ENCODE measurements around the gene ASB8. TPM values are rescaled to one million over a fixed set of nuclear protein-coding genes. Genes with fewer than 3 reads are reported as not detected.
"Not testable (repeated sequence)": the region's sequence is repeated elsewhere in the genome, so short reads cannot be mapped to it uniquely, and the experiment has no call there.

Gene ASB8
- total and polyA plus RNA-seq, 4 donors = 33.1 to 55.3 (median 46.0) TPM

DNA sequence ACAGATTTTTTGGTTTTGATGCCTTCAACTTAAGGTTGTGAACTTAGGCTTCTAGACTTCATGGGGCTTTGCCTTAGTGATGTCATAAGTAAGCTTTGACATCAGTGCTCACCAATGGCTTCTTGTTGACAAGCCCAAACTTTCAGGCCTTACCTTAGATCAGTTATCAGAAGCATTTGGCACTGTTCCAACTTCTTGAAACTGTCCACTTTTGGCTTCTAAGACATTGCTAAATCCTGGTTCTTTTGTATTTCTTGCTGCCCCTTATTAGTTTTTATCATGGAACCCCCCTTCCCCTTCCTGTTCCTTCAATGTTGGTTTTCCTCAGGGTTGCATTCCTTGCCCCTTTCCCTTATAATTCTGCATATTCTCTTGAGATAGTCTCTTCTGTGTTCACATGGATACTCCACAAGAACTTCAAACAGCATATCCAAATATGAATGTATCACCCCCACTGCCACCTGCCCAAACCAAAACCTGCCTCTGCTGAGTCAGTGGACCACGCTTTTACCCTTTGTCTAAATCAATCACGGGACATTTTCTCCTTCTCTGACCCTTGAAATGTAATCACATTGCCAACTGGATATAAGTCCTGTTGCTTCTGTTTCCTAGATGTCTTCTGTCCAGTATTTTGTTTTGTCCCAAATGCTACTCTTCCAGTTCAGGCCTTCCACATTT is 30.2 kb downstream of the ASB8 start:
- Histone ChIP-seq H3K27ac (ENCODE audit: low read depth, low read length) (no peak overlapping the region), H3K9me3 (ENCODE audit: control insufficient read depth, insufficient read depth, low read length) (no peaks in the 10 kb centered on the region)

DNA sequence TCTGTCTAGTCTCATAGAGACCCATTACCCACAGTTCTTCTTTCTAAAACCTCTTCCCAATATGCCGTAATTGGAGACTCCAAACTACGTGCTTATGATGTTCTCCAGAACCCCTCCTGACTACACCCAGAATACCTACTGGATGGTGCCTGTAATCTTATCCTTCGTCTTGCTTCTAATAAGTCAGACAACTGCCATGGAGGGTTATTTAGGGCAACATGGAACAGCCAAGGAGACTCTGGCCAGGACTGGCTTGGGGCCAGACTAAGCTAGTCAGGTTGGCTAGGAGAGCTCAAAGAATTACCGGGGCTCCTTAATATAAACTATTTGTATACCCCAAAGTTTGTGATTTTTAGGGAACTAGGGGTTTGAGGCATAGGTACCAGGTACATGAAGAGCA is 31.3 kb downstream of the ASB8 start:
- no peak overlapping the region for H3K4me3 ChIP-seq (ENCODE audit: low read depth, low read length)
- peaks cover 6% of the 10 kb centered on the region for H3K36me3 ChIP-seq (ENCODE audit: control insufficient read depth, insufficient read depth, low read length)
- peaks cover 2% of the 10 kb centered on the region for H3K4me1 ChIP-seq (ENCODE audit: control insufficient read depth, insufficient read depth, low read length)
- H3K9me3 ChIP-seq (ENCODE audit: control insufficient read depth, insufficient read depth, low read length) = no peaks in the 10 kb centered on the region
- 90% methylated on average over 3 of the region's 4 CpGs for WGBS (ENCODE audit: insufficient coverage)
- no peak overlapping the region for H3K27ac ChIP-seq (ENCODE audit: low read depth, low read length)
- no peaks in the 10 kb centered on the region for H3K27me3 ChIP-seq (ENCODE audit: control insufficient read depth, insufficient read depth, low read length)
- no peak for DNase-seq (ENCODE audit: low read depth in 4 of 6, low spot score in 6 of 6)

More for the DNA sequence above, 30.2 kb downstream of the ASB8 start:
- Histone ChIP-seq H3K27me3 (ENCODE audit: control insufficient read depth, insufficient read depth, low read length) (no peaks in the 10 kb centered on the region), H3K36me3 (ENCODE audit: control insufficient read depth, insufficient read depth, low read length) (peaks cover 13% of the 10 kb centered on the region), H3K4me1 (ENCODE audit: control insufficient read depth, insufficient read depth, low read length) (no peaks in the 10 kb centered on the region), H3K4me3 (ENCODE audit: low read depth, low read length) (no peak overlapping the region)
- DNase-seq (ENCODE audit: low read depth in 4 of 6, low spot score in 6 of 6) = no peak
- 94% methylated on average over 2 of the region's 2 CpGs for WGBS (ENCODE audit: insufficient coverage)

DNA sequence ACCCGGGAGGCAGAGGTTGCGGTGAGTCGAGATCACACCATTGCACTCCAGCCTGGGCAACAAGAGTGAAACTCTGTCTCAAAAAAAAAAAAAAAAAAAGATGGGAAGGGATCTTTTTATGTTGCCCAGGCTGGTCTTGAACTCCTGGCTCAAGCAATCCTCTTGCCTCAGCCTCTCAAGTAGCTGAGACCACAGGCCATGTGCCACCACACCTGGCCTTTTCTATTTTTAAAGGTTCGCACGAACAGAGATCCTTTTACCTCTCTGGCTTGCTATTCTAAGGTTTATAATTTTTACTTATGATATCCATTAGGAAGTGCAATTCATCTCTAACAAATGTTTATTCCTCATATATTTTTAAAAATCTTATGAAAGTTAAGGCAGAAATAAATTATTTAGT is 31.8 kb downstream of the ASB8 start:
- not testable (repeated sequence) for H3K4me3 ChIP-seq (ENCODE audit: low read depth, low read length); H3K9me3 ChIP-seq (ENCODE audit: control insufficient read depth, insufficient read depth, low read length); DNase-seq (ENCODE audit: low read depth in 4 of 6, low spot score in 6 of 6); H3K36me3 ChIP-seq (ENCODE audit: control insufficient read depth, insufficient read depth, low read length); H3K27me3 ChIP-seq (ENCODE audit: control insufficient read depth, insufficient read depth, low read length); H3K4me1 ChIP-seq (ENCODE audit: control insufficient read depth, insufficient read depth, low read length); H3K27ac ChIP-seq (ENCODE audit: low read depth, low read length)
- WGBS (ENCODE audit: insufficient coverage) = no CpG with 5 or more reads among the region's 5 CpGs

DNA sequence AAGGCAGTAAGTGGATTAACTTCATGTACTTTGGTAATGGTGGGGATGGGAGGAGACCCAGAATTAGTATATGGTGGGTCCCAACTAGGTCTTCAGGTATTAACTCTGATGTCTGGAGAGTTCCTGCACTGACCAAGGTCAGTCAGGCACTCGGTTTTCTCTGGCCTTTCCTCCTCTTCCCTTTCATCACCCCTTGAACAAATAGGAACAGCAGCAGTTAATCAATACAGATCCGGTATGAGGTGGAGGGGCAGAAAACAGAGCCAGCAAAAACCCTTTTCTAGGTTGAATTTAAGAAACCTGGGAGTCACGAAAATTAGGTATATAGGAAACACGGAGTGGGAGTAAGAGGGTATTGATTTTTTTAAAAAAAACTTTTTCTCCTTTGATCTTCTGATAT is 34.1 kb downstream of the ASB8 start:
- peaks cover 3% of the 10 kb centered on the region for H3K36me3 ChIP-seq (ENCODE audit: control insufficient read depth, insufficient read depth, low read length)

DNA sequence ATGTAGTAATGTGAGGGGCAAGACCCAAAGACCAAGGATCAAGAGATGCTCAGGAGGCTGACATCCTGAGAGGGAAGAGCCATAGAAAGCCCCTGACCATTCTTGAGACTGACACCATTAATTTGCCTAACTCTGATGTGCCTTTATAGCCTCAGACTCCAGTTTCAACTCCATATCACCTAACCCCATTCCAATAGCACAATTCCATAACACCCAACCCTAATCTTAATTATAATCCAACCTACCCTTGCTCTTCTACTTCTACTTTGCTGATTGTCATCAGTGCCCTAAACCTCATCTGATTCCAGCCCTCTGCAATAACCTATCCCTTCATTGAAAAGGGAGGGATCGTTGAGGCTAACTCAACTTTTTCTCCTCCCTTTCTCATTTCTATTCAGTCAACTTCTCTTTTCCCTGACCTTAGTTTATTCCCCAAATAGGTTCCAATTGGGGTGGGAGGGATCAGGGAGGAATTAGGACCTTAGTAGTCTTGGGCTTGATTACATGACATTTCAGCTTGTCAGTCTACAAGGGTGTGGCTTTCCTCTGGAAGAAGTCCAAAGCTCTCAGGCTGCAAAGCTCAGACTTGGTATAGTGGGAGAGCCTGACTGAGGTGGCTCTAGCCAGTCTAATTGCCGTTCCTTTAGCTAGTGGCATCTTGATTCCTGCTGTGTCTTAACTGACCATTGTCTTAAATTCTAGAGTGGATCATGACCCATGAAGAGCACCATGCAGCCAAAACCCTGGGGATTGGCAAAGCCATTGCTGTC is 35.1 kb downstream of the ASB8 start:
- Histone ChIP-seq H3K27ac (ENCODE audit: low read depth, low read length) (no peak overlapping the region), H3K9me3 (ENCODE audit: control insufficient read depth, insufficient read depth, low read length) (no peaks in the 10 kb centered on the region), H3K4me1 (ENCODE audit: control insufficient read depth, insufficient read depth, low read length) (peaks cover 9% of the 10 kb centered on the region), H3K4me3 (ENCODE audit: low read depth, low read length) (no peak overlapping the region), H3K36me3 (ENCODE audit: control insufficient read depth, insufficient read depth, low read length) (peaks cover 3% of the 10 kb centered on the region), H3K27me3 (ENCODE audit: control insufficient read depth, insufficient read depth, low read length) (no peaks in the 10 kb centered on the region)
- DNase-seq (ENCODE audit: low read depth in 4 of 6, low spot score in 6 of 6) = no peak
- 64% methylated on average over 1 of the region's 2 CpGs for WGBS (ENCODE audit: insufficient coverage)

More for the DNA sequence above, 34.1 kb downstream of the ASB8 start:
- no peak overlapping the region for H3K4me3 ChIP-seq (ENCODE audit: low read depth, low read length)
- no CpG with 5 or more reads among the region's 4 CpGs for WGBS (ENCODE audit: insufficient coverage)
- H3K27ac ChIP-seq (ENCODE audit: low read depth, low read length) = no peak overlapping the region
- no peak for DNase-seq (ENCODE audit: low read depth in 4 of 6, low spot score in 6 of 6)
- no peaks in the 10 kb centered on the region for H3K27me3 ChIP-seq (ENCODE audit: control insufficient read depth, insufficient read depth, low read length)
- no peaks in the 10 kb centered on the region for H3K9me3 ChIP-seq (ENCODE audit: control insufficient read depth, insufficient read depth, low read length)
- peaks cover 9% of the 10 kb centered on the region for H3K4me1 ChIP-seq (ENCODE audit: control insufficient read depth, insufficient read depth, low read length)

DNA sequence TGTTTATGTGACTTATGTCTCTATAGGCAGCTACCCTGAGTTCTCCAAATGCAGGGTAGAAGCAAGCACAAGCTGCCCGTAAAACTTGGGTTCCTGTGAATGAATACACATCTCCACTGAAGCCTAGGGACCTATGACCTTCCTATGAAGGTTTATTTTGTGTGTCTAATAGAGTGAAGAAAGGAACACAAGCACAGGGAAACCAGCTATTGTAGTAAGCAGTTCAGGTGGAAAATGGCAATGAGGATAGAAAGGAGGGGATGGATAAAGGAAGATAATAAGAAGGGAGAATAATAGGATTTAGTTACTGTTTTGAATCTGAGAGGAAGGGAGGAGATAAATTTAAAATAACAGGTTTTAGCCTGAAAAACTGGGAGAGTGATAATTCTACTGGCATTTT is 35.8 kb downstream of the ASB8 start:
- H3K4me3 ChIP-seq (ENCODE audit: low read depth, low read length) = no peak overlapping the region
- H3K4me1 ChIP-seq (ENCODE audit: control insufficient read depth, insufficient read depth, low read length) = peaks cover 9% of the 10 kb centered on the region
- no peak overlapping the region for H3K27ac ChIP-seq (ENCODE audit: low read depth, low read length)
- no peaks in the 10 kb centered on the region for H3K27me3 ChIP-seq (ENCODE audit: control insufficient read depth, insufficient read depth, low read length)
- no peaks in the 10 kb centered on the region for H3K9me3 ChIP-seq (ENCODE audit: control insufficient read depth, insufficient read depth, low read length)
- DNase-seq (ENCODE audit: low read depth in 4 of 6, low spot score in 6 of 6) = no peak
- peaks cover 3% of the 10 kb centered on the region for H3K36me3 ChIP-seq (ENCODE audit: control insufficient read depth, insufficient read depth, low read length)
- no CpG with 5 or more reads among the region's 1 CpG for WGBS (ENCODE audit: insufficient coverage)

DNA sequence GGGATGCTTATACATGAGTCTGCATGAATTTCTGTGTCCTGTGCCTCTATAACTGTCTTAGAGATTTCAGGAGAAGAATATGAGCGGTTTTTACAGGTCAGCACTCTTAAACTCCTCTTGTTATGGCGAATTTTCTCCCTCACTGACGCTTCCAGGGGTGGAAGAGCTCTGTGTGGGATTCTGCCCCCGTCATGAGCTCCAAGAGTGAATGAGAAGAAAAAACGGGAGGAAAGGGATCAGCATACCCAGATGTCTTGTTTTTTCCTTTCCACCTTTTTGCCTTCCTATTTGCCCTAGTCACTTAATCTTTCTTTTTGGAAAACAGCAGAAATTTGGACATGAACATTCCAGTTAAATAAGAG is 37.5 kb downstream of the ASB8 start:
- peak in 2 of 6 donors; percentile 3 to 71 for DNase-seq (ENCODE audit: low read depth in 4 of 6, low spot score in 6 of 6)
- Histone ChIP-seq H3K4me1 (ENCODE audit: control insufficient read depth, insufficient read depth, low read length) (peaks cover 9% of the 10 kb centered on the region), H3K27ac (ENCODE audit: low read depth, low read length) (peak overlapping the region; percentile 83), H3K4me3 (ENCODE audit: low read depth, low read length) (peak overlapping the region; percentile 91), H3K9me3 (ENCODE audit: control insufficient read depth, insufficient read depth, low read length) (no peaks in the 10 kb centered on the region), H3K36me3 (ENCODE audit: control insufficient read depth, insufficient read depth, low read length) (no peaks in the 10 kb centered on the region), H3K27me3 (ENCODE audit: control insufficient read depth, insufficient read depth, low read length) (no peaks in the 10 kb centered on the region)
- WGBS (ENCODE audit: insufficient coverage) = 0% methylated on average over 4 of the region's 5 CpGs

DNA sequence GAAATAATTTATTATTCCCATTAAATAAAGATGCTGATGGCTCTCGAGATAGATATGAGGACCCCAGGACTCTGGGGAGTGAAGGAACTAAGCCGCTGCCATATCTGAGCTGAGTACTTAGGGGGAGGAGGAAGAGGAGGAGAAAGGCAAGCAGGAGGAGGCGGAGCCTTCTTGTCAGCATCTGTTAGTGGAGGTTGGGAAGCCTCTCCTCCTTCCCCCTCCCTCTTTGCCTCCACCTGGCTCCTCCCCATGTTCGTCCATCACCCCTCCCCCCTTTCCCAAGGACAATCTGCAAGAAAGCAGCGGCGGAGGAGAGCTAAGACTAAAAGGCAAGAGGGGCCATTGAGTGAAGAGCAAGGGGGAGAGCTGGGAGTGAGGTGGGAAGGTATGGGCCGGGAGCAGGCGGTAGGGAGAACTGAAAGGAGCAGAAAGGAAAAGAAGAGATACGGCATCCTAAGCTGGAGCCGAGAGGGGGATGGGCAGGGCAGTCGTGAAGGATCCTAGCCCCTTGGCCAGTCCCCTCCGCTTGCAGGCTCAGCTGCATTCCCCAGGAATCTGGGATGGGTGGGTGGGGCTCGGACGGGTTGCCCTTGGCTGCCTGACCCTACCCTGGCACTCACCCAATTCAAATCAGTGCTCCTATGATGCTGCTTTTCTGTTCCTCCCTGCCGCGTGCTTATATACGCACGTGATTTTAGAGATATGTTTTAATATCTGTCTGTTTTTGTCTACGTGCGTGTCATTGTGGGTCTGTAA is 38.1 kb downstream of the ASB8 start, which contains the start of gene PFKM:
Gene PFKM (plus strand): TSS at position 287 of the 756 bp plus-strand sequence. CDS start 3,411 bp downstream, outside the sequence.
- Histone ChIP-seq H3K4me1 (ENCODE audit: control insufficient read depth, insufficient read depth, low read length) (peaks cover 9% of the 10 kb centered on the region), H3K27me3 (ENCODE audit: control insufficient read depth, insufficient read depth, low read length) (no peaks in the 10 kb centered on the region), H3K36me3 (ENCODE audit: control insufficient read depth, insufficient read depth, low read length) (no peaks in the 10 kb centered on the region), H3K9me3 (ENCODE audit: control insufficient read depth, insufficient read depth, low read length) (no peaks in the 10 kb centered on the region), H3K27ac (ENCODE audit: low read depth, low read length) (peak within 1 kb of the TSS; percentile 83), H3K4me3 (ENCODE audit: low read depth, low read length) (peak within 1 kb of the TSS; percentile 91)
- DNase-seq (ENCODE audit: low read depth in 4 of 6, low spot score in 6 of 6) = peak; percentile 82 to 99 (median 86)
- WGBS (ENCODE audit: insufficient coverage) = 0% methylated on average over 12 of the region's 20 CpGs

DNA sequence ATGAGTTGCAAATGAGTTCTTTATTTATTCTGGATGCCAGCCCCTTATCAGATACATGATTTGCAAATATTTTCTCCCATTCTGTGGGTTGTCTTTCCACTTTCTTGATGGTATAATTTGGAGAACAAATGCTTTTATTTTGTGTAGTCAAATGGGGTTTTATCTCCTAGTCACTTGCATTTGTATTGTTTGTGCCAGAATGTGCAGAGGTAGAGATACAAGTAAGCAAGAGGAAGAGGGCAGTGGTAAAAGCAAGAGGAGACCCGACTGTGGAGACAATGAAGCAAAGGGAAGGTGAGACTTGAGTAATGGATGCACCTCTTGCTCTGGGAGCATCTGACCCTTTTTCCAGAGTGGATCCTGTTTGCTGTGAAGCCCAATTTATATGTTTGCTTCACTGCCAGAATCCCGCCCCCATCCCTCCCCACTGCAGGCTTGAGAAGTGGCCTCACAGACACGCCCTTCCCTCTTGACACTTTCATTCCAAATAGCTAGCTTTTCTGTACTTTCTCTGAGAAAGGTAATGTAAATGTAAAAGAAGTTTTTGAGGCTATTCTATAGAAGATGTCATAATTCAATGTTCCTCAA is 38.9 kb downstream of the ASB8 start:
- Histone ChIP-seq H3K27me3 (ENCODE audit: control insufficient read depth, insufficient read depth, low read length) (no peaks in the 10 kb centered on the region), H3K27ac (ENCODE audit: low read depth, low read length) (peak overlapping the region; percentile 83), H3K4me1 (ENCODE audit: control insufficient read depth, insufficient read depth, low read length) (peaks cover 9% of the 10 kb centered on the region), H3K4me3 (ENCODE audit: low read depth, low read length) (peak overlapping the region; percentile 91), H3K36me3 (ENCODE audit: control insufficient read depth, insufficient read depth, low read length) (no peaks in the 10 kb centered on the region), H3K9me3 (ENCODE audit: control insufficient read depth, insufficient read depth, low read length) (no peaks in the 10 kb centered on the region)
- WGBS (ENCODE audit: insufficient coverage) = 17% methylated on average over 2 of the region's 3 CpGs
- DNase-seq (ENCODE audit: low read depth in 4 of 6, low spot score in 6 of 6) = peak in 1 of 6 donors; percentile 11

Measured in spinal cord (tissue), 10 donors.